ENCODE measurements around the gene SLAMF9. TPM values are rescaled to one million over a fixed set of nuclear protein-coding genes. Genes with fewer than 3 reads are reported as not detected.

SLAMF9 gene
- total and polyA plus RNA-seq, 2 of the 8 experiments (the other 6 are each of a cell fraction or from before 2014, with no cell fraction given), result not detected

DNA sequence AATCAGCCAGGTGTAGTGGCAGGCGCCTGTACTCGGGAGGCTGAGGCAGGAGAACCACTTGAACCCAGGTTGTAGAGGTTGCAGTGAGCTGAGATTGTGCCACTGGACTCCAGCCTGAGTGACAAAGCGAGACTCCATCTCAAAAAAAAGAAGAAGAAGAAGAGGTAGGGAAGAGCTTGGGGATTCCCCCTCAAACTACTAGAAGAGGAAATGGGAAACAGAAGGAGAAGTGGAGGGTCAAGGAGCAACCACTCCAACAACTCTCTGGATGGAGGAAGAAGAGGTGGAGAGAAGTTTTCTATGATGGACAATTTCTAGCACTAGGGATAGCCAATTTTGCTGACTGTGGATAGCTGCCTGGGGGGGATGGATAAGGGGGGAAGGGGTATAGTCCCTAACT lies 14.9 kb upstream of the SLAMF9 start:
- H4K8ac ChIP-seq (ENCODE audit: extremely low read depth, insufficient read depth, low read length), result no peak overlapping the region
- H2BK5ac ChIP-seq (ENCODE audit: low read depth, low read length), result no peak overlapping the region
- H3K56ac ChIP-seq (replicated peaks; ENCODE audit: insufficient read length, low read depth, low read length), result no peak overlapping the region
- no peak overlapping the region for H3K23ac ChIP-seq (ENCODE audit: insufficient read length)
- H3K79me2 ChIP-seq (ENCODE audit: control insufficient read depth in 1 of 2, insufficient read depth in 2 of 2, low read length in 2 of 2), result no peaks in the 10 kb centered on the region
- no peak overlapping the region for H2BK120ac ChIP-seq (replicated peaks; ENCODE audit: low read depth, low read length)
- no peak overlapping the region for H3K27ac ChIP-seq (ENCODE audit: low read depth, low read length)
- H3K4me1 ChIP-seq (replicated peaks in 1 of 4; ENCODE audit: control insufficient read depth in 3 of 4, insufficient read depth in 4 of 4, low read length in 3 of 4), result no peaks in the 10 kb centered on the region; a peak in 1 of 7 replicates
- CTCF ChIA-PET (ENCODE audit: partially characterized antibody), result interaction anchor here (0.6 to 6.6 kb wide), 7 partner anchors 21 to 148 kb away, joined by 3 to 60 read pairs (median 6); partner anchors contain the start of gene IGSF9
- no peak for FAIRE-seq
- no peak overlapping the region for H3K4ac ChIP-seq (replicated peaks; ENCODE audit: insufficient read length, low read depth, low read length)
- DNase-seq (ENCODE audit: low read depth in 1 of 2, low spot score in 2 of 2), result no peak
- no peaks in the 10 kb centered on the region for H4K20me1 ChIP-seq (replicated peaks in 1 of 2; ENCODE audit: control insufficient read depth in 1 of 2, insufficient read depth in 2 of 2, low read length in 2 of 2)
- H3K23me2 ChIP-seq (ENCODE audit: low read depth, low read length), result no peaks in the 10 kb centered on the region
- no peaks in the 10 kb centered on the region for H3K36me3 ChIP-seq (ENCODE audit: control insufficient read depth in 2 of 4, insufficient read depth in 4 of 4, low read length in 3 of 4)
- H3K14ac ChIP-seq (ENCODE audit: insufficient read length), result no peak overlapping the region
- no peak overlapping the region for H3K4me3 ChIP-seq (ENCODE audit: extremely low read depth in 1 of 4, insufficient read depth in 2 of 4, low read depth in 3 of 4, low read length in 4 of 4)
- no peak overlapping the region for H3K4me2 ChIP-seq (ENCODE audit: insufficient read depth in 1 of 2, low read depth in 2 of 2, low read length in 2 of 2)
- no peak overlapping the region for H2BK20ac ChIP-seq (ENCODE audit: low read length)
- H3K18ac ChIP-seq (ENCODE audit: extremely low read depth, low read length), result no peak overlapping the region
- 80% methylated on average over 3 of the region's 3 CpGs; no CpG with 5 or more reads in 1 of the 2 experiments for WGBS, 2 experiments (ENCODE audit: extremely low coverage in 1 of 2, insufficient coverage in 1 of 2, insufficient read length in 1 of 2, insufficient replicate concordance in 2 of 2, low coverage in 1 of 2, low lambda C conversion rate in 2 of 2, missing lambda C conversion rate in 1 of 2)
- no peak overlapping the region for H4K5ac ChIP-seq (ENCODE audit: insufficient read length, low read depth, low read length)
- no peaks in the 10 kb centered on the region; a peak in 1 of 7 replicates for H3K27me3 ChIP-seq (replicated peaks in 1 of 4; ENCODE audit: control insufficient read depth in 3 of 4, extremely low read depth in 1 of 4, insufficient read depth in 3 of 4, low read length in 3 of 4)
- H4K91ac ChIP-seq (replicated peaks; ENCODE audit: insufficient read length, low read length), result no peak overlapping the region
- H2BK12ac ChIP-seq (ENCODE audit: low read depth, low read length), result no peak overlapping the region
- no peak overlapping the region for H2AK5ac ChIP-seq (ENCODE audit: low read depth, low read length)
- H3K79me1 ChIP-seq (ENCODE audit: low read depth, low read length), result no peaks in the 10 kb centered on the region; the same call in 1 of the 2 replicates
- no peaks in the 10 kb centered on the region for H3K9me3 ChIP-seq (ENCODE audit: insufficient read depth in 2 of 2, low read depth in 1 of 2, low read length in 1 of 2)
- no peak overlapping the region for H3K9ac ChIP-seq (replicated peaks in 1 of 4; ENCODE audit: extremely low read depth in 1 of 4, low read depth in 3 of 4, low read length in 3 of 4)
- no peak overlapping the region for H2BK15ac ChIP-seq (ENCODE audit: low read length)
- no peak overlapping the region for H2AFZ ChIP-seq (ENCODE audit: low read length)
- POLR2A ChIA-PET (ENCODE audit: partially characterized antibody), result interaction anchor here (1.3 kb wide), 1 partner anchor 10 kb away, joined by 3 read pairs; no protein-coding TSS in a partner anchor
- no peak for TF ChIP-seq TEAD4 (IDR thresholded peaks at IDR 0.05; ENCODE audit: low read depth, low read length)
- TF ChIP-seq JUN (IDR thresholded peaks at IDR 0.05; ENCODE audit: low read depth, low read length), result no peak
- TF ChIP-seq GTF2F1 (IDR thresholded peaks at IDR 0.05; ENCODE audit: borderline replicate concordance, low read depth, low read length), result no peak
- no peak for TF ChIP-seq JUND (IDR thresholded peaks at IDR 0.05; ENCODE audit: low read length)
- TF ChIP-seq CTBP2 (IDR thresholded peaks at IDR 0.05; ENCODE audit: borderline replicate concordance, insufficient read depth, insufficient read length, low read length), result no peak
- no peak for TF ChIP-seq HDAC2 (IDR thresholded peaks at IDR 0.05; ENCODE audit: borderline replicate concordance in 1 of 2, low read depth in 2 of 2, low read length in 2 of 2)
- TF ChIP-seq RXRA (IDR thresholded peaks at IDR 0.05; ENCODE audit: insufficient read depth, low read depth, low read length), result no peak
- TF ChIP-seq EP300 (IDR thresholded peaks at IDR 0.05; ENCODE audit: borderline replicate concordance in 1 of 2, low read depth in 2 of 2, low read length in 2 of 2), result no peak
- TF ChIP-seq ZNF274 (IDR thresholded peaks at IDR 0.05; ENCODE audit: borderline replicate concordance, extremely low read depth, low read length), result no peak
- no peak for TF ChIP-seq SP4 (IDR thresholded peaks at IDR 0.05; ENCODE audit: low read length)
- no peak for TF ChIP-seq SP2 (IDR thresholded peaks at IDR 0.05; ENCODE audit: low read length)
- no peak for TF ChIP-seq E2F6 (IDR thresholded peaks at IDR 0.05)
- no peak for TF ChIP-seq SIX5 (IDR thresholded peaks at IDR 0.05; ENCODE audit: low read depth, low read length)
- no peak for TF ChIP-seq SUZ12 (IDR thresholded peaks at IDR 0.05; ENCODE audit: low read length)

Data from H1 (cell line).